ENCODE results near the gene CYP26B1. TPM values are rescaled to one million over a fixed set of nuclear protein-coding genes. Genes with fewer than 3 reads are reported as not detected.

The CYP26B1 gene
- polyA plus RNA-seq, 3 donors, result not detected

- whole genome bisulfite sequencing (ENCODE audit: insufficient coverage), result under 1% methylated on average over 37 of the region's 65 CpGs
- Histone ChIP-seq H3K27me3 (ENCODE audit: control insufficient read depth in 2 of 2, insufficient read depth in 2 of 2, low read length in 2 of 2) (peaks cover 46 to 77% of the 10 kb centered on the region in 2 donors), H3K4me2 (replicated peaks; ENCODE audit: extremely low read depth, low read length, poor library complexity, severe bottlenecking) (peak overlapping the region; percentile 22), H3K36me3 (replicated peaks in 1 of 2; ENCODE audit: control insufficient read depth in 1 of 2, insufficient read depth in 2 of 2, low read length in 2 of 2) (no peaks in the 10 kb centered on the region), H3K9me3 (replicated peaks in 1 of 2; ENCODE audit: control insufficient read depth in 1 of 2, insufficient read depth in 1 of 2, low read length in 2 of 2) (peaks cover 10 to 18% of the 10 kb centered on the region in 2 donors), H3K9ac (ENCODE audit: insufficient read depth, low read length, poor library complexity, severe bottlenecking) (no peak overlapping the region), H2AFZ (ENCODE audit: insufficient read depth, low read depth, low read length, poor library complexity, severe bottlenecking) (no peak overlapping the region), H3K4me1 (ENCODE audit: control insufficient read depth in 1 of 2, insufficient read depth in 2 of 2, low read length in 2 of 2) (peaks cover 3 to 11% of the 10 kb centered on the region in 2 donors), H4K20me1 (ENCODE audit: insufficient read depth, low read length) (no peaks in the 10 kb centered on the region), H3K4me3 (replicated peaks in 1 of 3; ENCODE audit: low read depth in 2 of 3, low read length in 3 of 3) (no peak overlapping the region), H3K27ac (ENCODE audit: low read depth in 1 of 2, low read length in 2 of 2) (no peak overlapping the region), H3K79me2 (ENCODE audit: insufficient read depth, low read length) (no peaks in the 10 kb centered on the region)
- no peak for DNase-seq
- H3K36me3 Mint-ChIP-seq, result peaks cover 3 to 13% of the 10 kb centered on the region in 2 donors
- intact Hi-C loops (cut with micrococcal nuclease), result no loop called here
- H3K4me3 Mint-ChIP-seq, result peak overlapping the region; percentile 65 to 94
- peaks cover 75 to 83% (median 78%) of the 10 kb centered on the region in 3 donors for H3K27me3 Mint-ChIP-seq (ENCODE audit: low read depth in 3 of 3)
- H3K9me3 Mint-ChIP-seq, result peaks cover 2 to 30% (median 22%) of the 10 kb centered on the region in 7 donors
- H3K27ac Mint-ChIP-seq, result peak overlapping the region in 1 of 7 donors; percentile 40
- peaks cover 35% of the 10 kb centered on the region for H3K4me1 Mint-ChIP-seq
- no peak for TF ChIP-seq CTCF (IDR thresholded peaks at IDR 0.05)
These were observed 1.3 kb upstream of the CYP26B1 start for GRCh38 chr2:72148837-72149555.

DNA sequence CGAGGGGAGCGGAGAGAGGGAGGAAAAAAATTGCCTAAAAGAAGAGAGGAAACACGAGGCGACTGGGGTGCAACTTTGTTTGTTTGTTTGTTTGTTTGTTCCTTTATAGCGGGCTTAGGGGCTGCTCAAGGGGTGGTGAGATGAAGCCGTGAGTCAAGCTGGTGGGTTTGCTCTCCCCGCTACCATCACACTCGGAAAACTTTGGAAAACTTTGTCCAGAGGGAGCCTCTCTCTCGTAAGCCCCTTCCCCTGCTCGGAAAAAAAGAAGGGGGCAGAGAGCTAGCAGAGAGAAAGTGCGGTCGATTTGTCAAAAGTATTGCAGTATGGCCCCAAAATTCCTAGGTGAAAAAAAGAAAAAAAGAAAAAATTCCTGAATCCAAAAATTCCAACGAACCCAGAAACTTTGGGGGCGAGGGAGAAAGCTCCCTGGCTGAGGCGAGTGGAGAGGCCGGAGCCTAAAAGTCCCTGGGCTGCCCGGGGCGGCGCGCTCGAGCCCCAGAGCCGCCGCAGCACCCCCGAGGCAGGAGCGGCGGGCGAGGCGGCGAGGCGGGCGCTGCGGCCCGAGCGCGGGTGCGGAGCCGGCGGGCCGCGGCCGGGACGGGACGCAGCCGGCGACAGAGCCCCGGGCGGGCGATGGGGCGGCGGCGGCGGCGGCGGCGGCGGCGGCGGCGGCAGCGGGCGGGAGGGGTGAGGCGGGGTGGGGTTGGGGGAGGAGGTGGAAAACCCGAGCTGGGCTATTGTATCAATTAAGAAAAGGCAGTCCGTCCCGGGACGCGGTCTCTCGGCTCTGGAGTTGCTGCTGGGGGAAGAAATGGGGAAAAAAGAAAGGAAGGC lies 558 bp upstream of the CYP26B1 start:
- Histone ChIP-seq H3K79me2 (ENCODE audit: insufficient read depth, low read length) (no peaks in the 10 kb centered on the region), H3K36me3 (replicated peaks in 1 of 2; ENCODE audit: control insufficient read depth in 1 of 2, insufficient read depth in 2 of 2, low read length in 2 of 2) (no peaks in the 10 kb centered on the region), H3K27me3 (ENCODE audit: control insufficient read depth in 2 of 2, insufficient read depth in 2 of 2, low read length in 2 of 2) (peaks cover 53 to 84% of the 10 kb centered on the region in 2 donors), H3K4me2 (replicated peaks; ENCODE audit: extremely low read depth, low read length, poor library complexity, severe bottlenecking) (peak overlapping the region; percentile 22), H2AFZ (ENCODE audit: insufficient read depth, low read depth, low read length, poor library complexity, severe bottlenecking) (no peak overlapping the region), H3K4me3 (replicated peaks in 1 of 3; ENCODE audit: low read depth in 2 of 3, low read length in 3 of 3) (no peak overlapping the region), H3K9me3 (replicated peaks in 1 of 2; ENCODE audit: control insufficient read depth in 1 of 2, insufficient read depth in 1 of 2, low read length in 2 of 2) (peaks cover 10 to 26% of the 10 kb centered on the region in 2 donors), H3K27ac (ENCODE audit: low read depth in 1 of 2, low read length in 2 of 2) (no peak overlapping the region), H3K4me1 (ENCODE audit: control insufficient read depth in 1 of 2, insufficient read depth in 2 of 2, low read length in 2 of 2) (peaks cover 3 to 11% of the 10 kb centered on the region in 2 donors), H4K20me1 (ENCODE audit: insufficient read depth, low read length) (no peaks in the 10 kb centered on the region), H3K9ac (ENCODE audit: insufficient read depth, low read length, poor library complexity, severe bottlenecking) (no peak overlapping the region)
- peaks cover 40% of the 10 kb centered on the region for H3K4me1 Mint-ChIP-seq
- peaks cover 3 to 13% of the 10 kb centered on the region in 2 donors for H3K36me3 Mint-ChIP-seq
- TF ChIP-seq CTCF (IDR thresholded peaks at IDR 0.05), result no peak
- intact Hi-C loops (cut with micrococcal nuclease), result no loop called here
- no peak for DNase-seq
- peaks cover 2 to 30% (median 22%) of the 10 kb centered on the region in 7 donors for H3K9me3 Mint-ChIP-seq
- peak overlapping the region; percentile 58 to 94 for H3K4me3 Mint-ChIP-seq
- peaks cover 80 to 89% (median 85%) of the 10 kb centered on the region in 3 donors for H3K27me3 Mint-ChIP-seq (ENCODE audit: low read depth in 3 of 3)
- 1% methylated on average over 39 of the region's 68 CpGs for WGBS (ENCODE audit: insufficient coverage)
- peak overlapping the region in 1 of 7 donors; percentile 40 for H3K27ac Mint-ChIP-seq
